ENCODE data around the gene ANKRD11. TPM values are rescaled to one million over a fixed set of nuclear protein-coding genes. Genes with fewer than 3 reads are reported as not detected.
"Not testable (repeated sequence)": the region's sequence is repeated elsewhere in the genome, so short reads cannot be mapped to it uniquely, and the experiment has no call there.

The ANKRD11 gene
- total and polyA plus RNA-seq, 2 donors (not counting 3 experiments of a cell fraction or from before 2014, with no cell fraction given), result 55.8 to 191 TPM

DNA sequence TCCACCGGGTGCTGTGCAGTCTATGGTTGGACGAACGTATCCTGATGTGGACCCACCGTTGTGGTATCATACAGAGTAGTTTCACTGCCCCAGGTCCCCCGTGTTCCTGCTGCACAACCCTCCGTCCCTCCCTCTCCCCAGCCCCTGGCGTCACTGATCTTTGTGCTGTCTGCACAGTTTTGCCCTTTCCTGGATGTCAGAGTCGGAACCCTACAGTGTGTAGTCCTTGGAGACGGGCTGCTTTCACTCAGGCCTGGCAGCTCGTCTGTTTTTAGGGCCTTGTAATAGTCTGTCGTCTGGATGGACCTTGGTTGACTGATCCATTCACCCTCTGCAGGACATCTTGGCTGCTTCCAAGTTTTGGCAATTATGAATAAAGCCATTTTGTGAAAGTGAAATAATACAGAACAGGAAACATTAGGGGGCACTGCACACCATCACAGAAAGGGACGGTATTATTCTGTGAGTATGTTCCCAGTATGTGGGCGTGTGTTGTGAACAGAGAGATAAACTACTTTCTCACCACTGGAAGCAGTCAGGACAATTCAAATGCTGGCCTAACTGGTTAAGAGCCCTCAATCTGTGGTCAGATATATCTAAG, 156.9 kb downstream of the ANKRD11 start:
- H4K20me1 ChIP-seq (replicated peaks; ENCODE audit: control insufficient read depth, extremely low read depth, insufficient read depth, low read length); dilution Hi-C loops (cut with MboI; ENCODE audit: extremely low pct_ligation_motif_present, low sequenced_read_pairs); H3K4me3 ChIP-seq (replicated peaks in 1 of 3; ENCODE audit: insufficient read depth in 1 of 3, low read depth in 1 of 3, low read length in 3 of 3); H2AFZ ChIP-seq (ENCODE audit: low read depth, low read length); H3K36me3 ChIP-seq (ENCODE audit: control insufficient read depth in 2 of 2, extremely low read depth in 1 of 2, insufficient read depth in 2 of 2, low read length in 2 of 2); H3K9ac ChIP-seq (replicated peaks; ENCODE audit: extremely low read depth, insufficient read depth, low read length); POLR2A ChIA-PET; H3K9me1 ChIP-seq (replicated peaks; ENCODE audit: control insufficient read depth, extremely low read depth, insufficient read depth, low read length); H3K27me3 ChIP-seq (ENCODE audit: control insufficient read depth in 2 of 2, insufficient read depth in 2 of 2, low read length in 2 of 2); H3K4me2 ChIP-seq (ENCODE audit: insufficient read depth, low read length); BruUV-seq (replicated peaks); H3K9me3 ChIP-seq (replicated peaks; ENCODE audit: control insufficient read depth, insufficient read depth, low read length): not testable (repeated sequence)
- peak overlapping the region; percentile 36 for H3K27ac ChIP-seq (ENCODE audit: insufficient read depth, low read depth, low read length)
- H3K79me2 ChIP-seq (ENCODE audit: control insufficient read depth, insufficient read depth, low read length), result peaks cover 89% of the 10 kb centered on the region
- CTCF ChIA-PET, result interaction anchor here (0.9 to 3.0 kb wide), 7 partner anchors 10 to 224 kb away, joined by 3 to 23 read pairs (median 5); partner anchors contain the start of gene SPG7
- peak; percentile 17 for TF ChIP-seq POLR2AphosphoS5 (IDR thresholded peaks at IDR 0.05; ENCODE audit: insufficient read depth, low read depth, low read length)
- TF ChIP-seq, protein P1, sequence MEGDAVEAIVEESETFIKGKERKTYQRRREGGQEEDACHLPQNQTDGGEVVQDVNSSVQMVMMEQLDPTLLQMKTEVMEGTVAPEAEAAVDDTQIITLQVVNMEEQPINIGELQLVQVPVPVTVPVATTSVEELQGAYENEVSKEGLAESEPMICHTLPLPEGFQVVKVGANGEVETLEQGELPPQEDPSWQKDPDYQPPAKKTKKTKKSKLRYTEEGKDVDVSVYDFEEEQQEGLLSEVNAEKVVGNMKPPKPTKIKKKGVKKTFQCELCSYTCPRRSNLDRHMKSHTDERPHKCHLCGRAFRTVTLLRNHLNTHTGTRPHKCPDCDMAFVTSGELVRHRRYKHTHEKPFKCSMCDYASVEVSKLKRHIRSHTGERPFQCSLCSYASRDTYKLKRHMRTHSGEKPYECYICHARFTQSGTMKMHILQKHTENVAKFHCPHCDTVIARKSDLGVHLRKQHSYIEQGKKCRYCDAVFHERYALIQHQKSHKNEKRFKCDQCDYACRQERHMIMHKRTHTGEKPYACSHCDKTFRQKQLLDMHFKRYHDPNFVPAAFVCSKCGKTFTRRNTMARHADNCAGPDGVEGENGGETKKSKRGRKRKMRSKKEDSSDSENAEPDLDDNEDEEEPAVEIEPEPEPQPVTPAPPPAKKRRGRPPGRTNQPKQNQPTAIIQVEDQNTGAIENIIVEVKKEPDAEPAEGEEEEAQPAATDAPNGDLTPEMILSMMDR (IDR thresholded peaks at IDR 0.05; ENCODE audit: extremely low read depth in 1 of 2, insufficient read depth in 1 of 2, low read depth in 1 of 2, low read length in 2 of 2), result peak; percentile 28 to 45
- DNase-seq (ENCODE audit: low read depth, low spot score) (peak; percentile 88), FAIRE-seq (peak; percentile 93)
- intact Hi-C loops (cut with micrococcal nuclease), result loop anchor here (1.0 to 5.0 kb wide), 3 partner anchors 79 to 224 kb away; partner anchors contain the start of gene SPG7
- peaks cover 60% of the 10 kb centered on the region for H3K4me1 ChIP-seq (ENCODE audit: control insufficient read depth, extremely low read depth, insufficient read depth, low read length)

DNA sequence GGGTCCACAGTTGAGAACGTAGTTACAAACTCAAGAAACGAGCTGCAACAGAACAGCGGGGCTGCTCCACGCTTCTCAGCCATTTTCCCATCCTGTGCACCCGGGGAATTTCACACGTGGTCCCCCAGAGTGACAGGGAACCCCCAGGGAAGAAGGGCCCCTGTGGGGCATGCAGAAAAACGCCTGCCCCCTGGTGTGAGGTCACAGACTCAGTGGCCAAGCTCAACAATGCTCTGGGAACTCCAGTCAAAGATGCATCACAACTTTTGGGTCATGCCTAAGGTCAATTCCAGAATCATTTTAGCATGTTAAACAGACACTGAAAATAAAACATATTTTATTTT, 157.5 kb downstream of the ANKRD11 start:
- H3K4me2 ChIP-seq (ENCODE audit: insufficient read depth, low read length), result no peak overlapping the region
- no peak overlapping the region for H3K4me3 ChIP-seq (replicated peaks in 1 of 3; ENCODE audit: insufficient read depth in 1 of 3, low read depth in 1 of 3, low read length in 3 of 3)
- DNase-seq (ENCODE audit: low read depth, low spot score), result no peak
- CTCF ChIA-PET, result interaction anchor here (0.9 to 2.0 kb wide), 5 partner anchors 10 to 175 kb away, joined by 3 to 6 read pairs (median 3); partner anchors contain the start of gene SPG7
- intact Hi-C loops (cut with micrococcal nuclease) (loop anchor here (1.0 to 5.0 kb wide), 3 partner anchors 79 to 224 kb away; partner anchors contain the start of gene SPG7), dilution Hi-C loops (cut with MboI; ENCODE audit: extremely low pct_ligation_motif_present, low sequenced_read_pairs) (no loop called here)
- peaks cover 60% of the 10 kb centered on the region for H3K4me1 ChIP-seq (ENCODE audit: control insufficient read depth, extremely low read depth, insufficient read depth, low read length)
- H3K79me2 ChIP-seq (ENCODE audit: control insufficient read depth, insufficient read depth, low read length), result peaks cover 89% of the 10 kb centered on the region
- H3K36me3 ChIP-seq (ENCODE audit: control insufficient read depth in 2 of 2, extremely low read depth in 1 of 2, insufficient read depth in 2 of 2, low read length in 2 of 2), result no peaks in the 10 kb centered on the region
- POLR2A ChIA-PET, result no interaction called here
- no peaks in the 10 kb centered on the region for H3K9me1 ChIP-seq (replicated peaks; ENCODE audit: control insufficient read depth, extremely low read depth, insufficient read depth, low read length)
- no peak for FAIRE-seq
- no peaks in the 10 kb centered on the region for H3K27me3 ChIP-seq (ENCODE audit: control insufficient read depth in 2 of 2, insufficient read depth in 2 of 2, low read length in 2 of 2)
- H4K20me1 ChIP-seq (replicated peaks; ENCODE audit: control insufficient read depth, extremely low read depth, insufficient read depth, low read length), result no peaks in the 10 kb centered on the region
- H3K9ac ChIP-seq (replicated peaks; ENCODE audit: extremely low read depth, insufficient read depth, low read length), result no peak overlapping the region
- H2AFZ ChIP-seq (ENCODE audit: low read depth, low read length), result no peak overlapping the region
- TF ChIP-seq POLR2AphosphoS5 (IDR thresholded peaks at IDR 0.05; ENCODE audit: insufficient read depth, low read depth, low read length) (no peak), FOS (IDR thresholded peaks at IDR 0.05; ENCODE audit: borderline replicate concordance, insufficient read depth, low read length) (no peak), GATA2 (IDR thresholded peaks at IDR 0.05; ENCODE audit: insufficient read depth, insufficient read length, low read depth, low read length) (no peak), EZH2 (IDR thresholded peaks at IDR 0.05; ENCODE audit: borderline replicate concordance, low read depth, low read length, severe bottlenecking) (no peak), JUN (IDR thresholded peaks at IDR 0.05; ENCODE audit: borderline replicate concordance, insufficient read depth, insufficient read length, low read depth) (no peak), MYC (IDR thresholded peaks at IDR 0.05; ENCODE audit: low read depth, low read length) (no peak), POLR2A (IDR thresholded peaks at IDR 0.05; ENCODE audit: low read depth, low read length) (no peak)
- TF ChIP-seq, protein P2, sequence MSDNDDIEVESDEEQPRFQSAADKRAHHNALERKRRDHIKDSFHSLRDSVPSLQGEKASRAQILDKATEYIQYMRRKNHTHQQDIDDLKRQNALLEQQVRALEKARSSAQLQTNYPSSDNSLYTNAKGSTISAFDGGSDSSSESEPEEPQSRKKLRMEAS (IDR thresholded peaks at IDR 0.05; ENCODE audit: insufficient read depth, insufficient read length), result no peak
- TF ChIP-seq, protein P1 (IDR thresholded peaks at IDR 0.05; ENCODE audit: extremely low read depth in 1 of 2, insufficient read depth in 1 of 2, low read depth in 1 of 2, low read length in 2 of 2), result no peak
- BruUV-seq (replicated peaks), result no TSS peak
- H3K27ac ChIP-seq (ENCODE audit: insufficient read depth, low read depth, low read length), result no peak overlapping the region
- H3K9me3 ChIP-seq (replicated peaks; ENCODE audit: control insufficient read depth, insufficient read depth, low read length), result no peaks in the 10 kb centered on the region
